ENCODE results near the gene DDIT4. TPM values are rescaled to one million over a fixed set of nuclear protein-coding genes. Genes with fewer than 3 reads are reported as not detected.
"Not testable (repeated sequence)": the region's sequence is repeated elsewhere in the genome, so short reads cannot be mapped to it uniquely, and the experiment has no call there.

Gene DDIT4
- total RNA-seq, 1 donor from 2014 or later = 704 TPM

DNA sequence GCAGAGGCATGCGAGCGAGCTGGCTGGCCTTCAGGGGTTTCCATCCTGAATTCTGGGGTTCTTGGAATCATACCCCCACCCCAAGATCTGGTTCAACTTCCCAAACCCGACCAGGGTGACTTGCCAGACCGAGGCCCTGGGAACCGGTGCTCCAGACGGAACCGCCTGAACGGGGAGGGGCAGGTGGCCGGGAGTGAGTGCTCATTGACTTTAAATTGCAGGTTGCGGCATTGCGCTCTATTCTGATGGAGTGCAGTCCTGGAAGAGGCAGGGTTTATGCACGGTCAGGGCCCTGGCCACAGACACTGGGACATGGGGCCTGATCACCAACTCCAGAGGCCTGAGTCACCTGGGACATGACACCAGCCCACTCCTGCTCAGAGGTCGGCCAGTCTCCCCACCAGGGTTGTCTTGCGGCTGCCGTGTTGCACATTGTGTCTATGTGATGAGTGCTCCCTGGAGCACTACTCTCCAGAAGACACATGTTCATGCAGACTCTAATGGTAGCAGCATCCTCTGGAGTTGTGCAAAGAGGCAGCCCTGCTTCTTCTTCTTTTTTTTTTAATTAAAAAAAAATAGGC is 5.8 kb upstream of the DDIT4 start:
- DNase-seq (ENCODE audit: low read depth) = no peak

GRCh38 chr10:72268475-72269200 is 5.1 kb upstream of the DDIT4 start:
- DNase-seq (ENCODE audit: low read depth) = not testable (repeated sequence)

DNA sequence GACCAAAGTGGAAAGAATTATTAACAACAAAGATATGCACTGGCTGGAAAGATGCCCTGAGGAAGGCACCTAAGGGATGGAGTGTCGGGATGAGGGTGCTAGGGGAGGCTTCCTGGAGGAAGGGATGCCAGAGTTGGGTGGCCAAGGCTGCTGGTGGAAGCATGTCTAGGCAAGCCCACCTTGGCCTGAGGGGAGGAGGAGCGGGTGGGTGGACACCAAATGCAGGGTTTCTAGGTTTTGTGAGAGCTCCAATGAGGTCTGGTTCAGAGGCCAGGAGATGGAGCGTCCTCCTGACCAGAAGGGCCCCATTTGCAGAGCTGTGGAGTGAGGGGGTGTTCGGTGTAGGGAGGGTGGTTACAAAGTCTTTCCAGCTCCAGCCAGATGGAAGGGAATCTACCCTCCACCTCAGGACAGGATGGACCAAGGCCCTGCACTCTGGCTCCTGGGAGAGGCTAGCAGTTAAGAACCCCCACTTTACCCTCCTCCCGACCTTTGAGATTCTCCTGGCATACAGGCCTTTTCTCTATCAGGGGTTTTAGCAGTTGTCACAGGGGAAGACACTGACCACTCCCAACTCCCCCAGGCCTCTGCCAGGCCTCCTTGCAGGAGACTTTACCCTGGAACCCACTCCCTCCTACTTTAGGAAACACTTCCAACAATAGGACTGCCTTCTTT is 3.0 kb upstream of the DDIT4 start:
- no peak for DNase-seq (ENCODE audit: low read depth)

- DNase-seq (ENCODE audit: low read depth) = peak; percentile 82
Observed at GRCh38 chr10:72272689-72273409, 875 bp upstream of the DDIT4 start.

DNA sequence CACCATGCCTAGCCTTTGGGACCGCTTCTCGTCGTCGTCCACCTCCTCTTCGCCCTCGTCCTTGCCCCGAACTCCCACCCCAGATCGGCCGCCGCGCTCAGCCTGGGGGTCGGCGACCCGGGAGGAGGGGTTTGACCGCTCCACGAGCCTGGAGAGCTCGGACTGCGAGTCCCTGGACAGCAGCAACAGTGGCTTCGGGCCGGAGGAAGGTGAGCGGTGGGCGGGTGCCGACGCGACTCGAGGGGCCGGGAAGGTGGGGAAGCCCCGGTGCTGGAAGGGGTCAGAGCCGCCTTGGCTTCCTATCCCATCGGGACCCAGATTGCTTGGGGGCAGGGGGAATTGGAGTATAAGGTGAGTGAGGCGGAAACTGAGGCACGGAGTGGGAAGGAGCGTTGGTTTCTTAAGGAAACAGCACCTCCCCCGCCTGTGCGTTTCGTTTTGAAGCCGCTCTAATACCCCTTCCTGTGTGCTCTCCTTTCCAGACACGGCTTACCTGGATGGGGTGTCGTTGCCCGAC is 547 bp downstream of the DDIT4 start:
- DNase-seq (ENCODE audit: low read depth) = no peak

DNA sequence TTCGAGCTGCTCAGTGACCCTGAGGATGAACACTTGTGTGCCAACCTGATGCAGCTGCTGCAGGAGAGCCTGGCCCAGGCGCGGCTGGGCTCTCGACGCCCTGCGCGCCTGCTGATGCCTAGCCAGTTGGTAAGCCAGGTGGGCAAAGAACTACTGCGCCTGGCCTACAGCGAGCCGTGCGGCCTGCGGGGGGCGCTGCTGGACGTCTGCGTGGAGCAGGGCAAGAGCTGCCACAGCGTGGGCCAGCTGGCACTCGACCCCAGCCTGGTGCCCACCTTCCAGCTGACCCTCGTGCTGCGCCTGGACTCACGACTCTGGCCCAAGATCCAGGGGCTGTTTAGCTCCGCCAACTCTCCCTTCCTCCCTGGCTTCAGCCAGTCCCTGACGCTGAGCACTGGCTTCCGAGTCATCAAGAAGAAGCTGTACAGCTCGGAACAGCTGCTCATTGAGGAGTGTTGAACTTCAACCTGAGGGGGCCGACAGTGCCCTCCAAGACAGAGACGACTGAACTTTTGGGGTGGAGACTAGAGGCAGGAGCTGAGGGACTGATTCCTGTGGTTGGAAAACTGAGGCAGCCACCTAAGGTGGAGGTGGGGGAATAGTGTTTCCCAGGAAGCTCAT is 1.1 kb downstream of the DDIT4 start:
- no peak for DNase-seq (ENCODE audit: low read depth)

- no peak for DNase-seq (ENCODE audit: low read depth)
Observed at GRCh38 chr10:72275351-72276012, 1.8 kb downstream of the DDIT4 start.

DNA sequence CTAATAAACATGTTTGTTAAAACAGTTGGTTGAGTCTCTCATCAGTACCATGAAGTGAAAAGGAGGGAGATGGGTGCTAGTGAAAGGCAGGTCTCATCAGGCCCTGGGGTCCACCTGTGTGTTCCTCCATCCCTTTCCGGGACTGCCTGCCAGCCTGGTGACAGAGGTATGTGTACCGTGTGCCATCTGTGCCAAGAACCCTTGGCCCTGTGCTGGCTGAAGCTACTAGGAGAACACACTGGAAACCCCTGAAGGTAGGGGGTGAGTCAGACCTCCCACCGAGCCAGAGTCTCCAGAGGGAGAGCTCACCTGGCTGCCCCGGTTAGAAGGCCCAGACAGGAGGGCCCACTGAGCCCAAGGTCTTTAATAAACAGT is 2.3 kb downstream of the DDIT4 start:
- DNase-seq (ENCODE audit: low read depth) = peak; percentile 61

- DNase-seq (ENCODE audit: low read depth) = peak; percentile 93
Observed at GRCh38 chr10:72276421-72277339, 3.0 kb downstream of the DDIT4 start.

- no peak for DNase-seq (ENCODE audit: low read depth)
Observed at GRCh38 chr10:72277340-72277995, 3.7 kb downstream of the DDIT4 start.

- peak; percentile 65 for DNase-seq (ENCODE audit: low read depth)
Observed at GRCh38 chr10:72277996-72278667, 4.4 kb downstream of the DDIT4 start.

DNA sequence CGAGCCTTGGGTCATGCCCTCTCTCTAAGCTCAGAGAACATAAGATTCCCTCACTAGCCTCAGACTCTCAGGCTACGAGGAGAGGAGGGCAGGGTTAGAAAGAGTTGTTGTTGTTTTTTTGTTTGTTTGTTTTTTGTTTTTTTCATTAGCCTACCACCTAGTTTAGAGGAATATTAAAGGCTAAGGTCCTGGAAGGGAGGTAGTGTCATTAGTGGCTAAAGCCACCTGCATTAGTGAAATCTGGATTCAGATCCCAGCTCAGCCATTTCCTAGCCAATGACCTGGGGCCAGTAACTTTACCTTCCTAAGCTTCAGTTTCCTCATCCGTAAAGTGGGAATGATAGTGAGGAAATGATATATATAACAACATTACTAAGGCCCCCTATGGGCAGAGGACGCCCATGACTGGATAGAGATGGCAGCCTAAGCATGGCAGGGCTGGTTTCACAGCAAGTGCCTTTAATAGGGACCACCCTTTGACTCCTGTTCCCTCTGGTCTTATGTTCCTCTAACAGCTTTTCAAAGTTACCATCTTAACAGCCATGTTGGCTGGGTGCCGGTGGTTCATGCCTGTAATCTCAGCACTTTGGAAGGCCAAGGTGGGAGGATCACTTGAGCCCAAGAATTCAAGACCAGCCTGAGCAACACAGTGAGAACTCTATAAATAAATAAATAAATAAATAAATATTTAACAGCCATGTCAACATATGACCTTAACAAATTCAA is 5.1 kb downstream of the DDIT4 start:
- DNase-seq (ENCODE audit: low read depth) = no peak

- DNase-seq (ENCODE audit: low read depth) = not testable (repeated sequence)
Observed at GRCh38 chr10:72279587-72279986, 5.9 kb downstream of the DDIT4 start.

- DNase-seq (ENCODE audit: low read depth) = no peak
Observed at GRCh38 chr10:72283131-72283530, 9.4 kb downstream of the DDIT4 start.

- peak; percentile 94 for DNase-seq (ENCODE audit: low read depth)
Observed at GRCh38 chr10:72285972-72286521, 12.3 kb downstream of the DDIT4 start.

DNA sequence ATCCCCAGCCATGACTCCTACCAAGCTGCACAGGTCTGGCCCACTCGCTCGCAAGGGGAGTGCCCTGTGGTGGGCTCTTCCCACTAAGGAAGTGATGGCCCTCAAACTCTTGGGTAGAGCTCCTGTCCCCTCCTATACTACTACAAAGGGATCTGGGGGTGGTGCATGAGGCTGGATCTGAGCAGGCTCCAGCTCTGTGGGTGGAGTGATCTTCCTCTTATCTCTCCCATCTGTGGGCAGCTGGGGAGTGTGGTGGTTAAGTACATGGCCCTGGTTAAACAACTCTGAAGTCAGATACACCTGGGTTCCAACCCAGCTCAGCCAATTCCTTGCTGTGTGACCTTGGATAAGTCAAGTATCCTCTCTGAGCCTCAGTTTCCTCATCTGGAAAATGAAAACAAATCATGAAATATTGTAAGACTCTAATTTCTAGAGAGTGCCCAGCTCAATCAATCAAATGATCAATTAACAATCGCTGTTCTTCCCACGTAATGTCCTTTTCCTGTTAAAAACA is 17.4 kb downstream of the DDIT4 start:
- no peak for DNase-seq (ENCODE audit: low read depth)

GRCh38 chr10:72292223-72292691 is 18.5 kb downstream of the DDIT4 start:
- peak; percentile 83 for DNase-seq (ENCODE audit: low read depth)
